GM18873 (cell line): ENCODE measurements around the gene FHIT.

Source experiments
- ATAC-seq: cut with Tn5 transposase; IDR thresholded peaks from one replicate; pipeline ENCODE4 v1.9.1; 2021; ENCODE audit warnings: mild to moderate bottlenecking, moderate library complexity, moderate number of reproducible peaks; ENCODE audit not compliant: unreplicated experiment, low FRiP score

Gene FHIT

GRCh38 chr3:60131618-60132017 lies 1119.6 kb downstream of the FHIT start:
- no peak for ATAC-seq

GRCh38 chr3:60126511-60127304 lies 1124.5 kb downstream of the FHIT start:
- no peak for ATAC-seq

GRCh38 chr3:60125686-60126085 lies 1125.6 kb downstream of the FHIT start:
- no peak for ATAC-seq

- ATAC-seq, result no peak
Measured at GRCh38 chr3:60120245-60120644, 1131.0 kb downstream of the FHIT start.

- no peak for ATAC-seq
Measured at GRCh38 chr3:60114191-60114590, 1137.1 kb downstream of the FHIT start.

GRCh38 chr3:60107275-60107674 lies 1144.0 kb downstream of the FHIT start:
- no peak for ATAC-seq

GRCh38 chr3:60102154-60102553 lies 1149.1 kb downstream of the FHIT start:
- no peak for ATAC-seq

GRCh38 chr3:60101621-60102020 lies 1149.6 kb downstream of the FHIT start:
- ATAC-seq, result no peak

- no peak for ATAC-seq
Measured at GRCh38 chr3:60096403-60096802, 1154.8 kb downstream of the FHIT start.

- ATAC-seq, result no peak
Measured at GRCh38 chr3:60095930-60096329, 1155.3 kb downstream of the FHIT start.

GRCh38 chr3:60095516-60095915 lies 1155.7 kb downstream of the FHIT start:
- ATAC-seq, result no peak

GRCh38 chr3:60094392-60094947 lies 1156.8 kb downstream of the FHIT start:
- ATAC-seq, result no peak

- no peak for ATAC-seq
Measured at GRCh38 chr3:60090548-60090947, 1160.7 kb downstream of the FHIT start.

- ATAC-seq, result peak; percentile 50
Measured at GRCh38 chr3:60086811-60087210, 1164.4 kb downstream of the FHIT start.

- no peak for ATAC-seq
Measured at GRCh38 chr3:60085649-60086048, 1165.6 kb downstream of the FHIT start.

GRCh38 chr3:60081381-60082095 lies 1169.7 kb downstream of the FHIT start:
- no peak for ATAC-seq

- no peak for ATAC-seq
Measured at GRCh38 chr3:60080648-60081047, 1170.6 kb downstream of the FHIT start.

- ATAC-seq, result no peak
Measured at GRCh38 chr3:60079076-60079475, 1172.2 kb downstream of the FHIT start.

GRCh38 chr3:60076331-60076730 lies 1174.9 kb downstream of the FHIT start:
- ATAC-seq, result no peak

GRCh38 chr3:60073942-60074341 lies 1177.3 kb downstream of the FHIT start:
- no peak for ATAC-seq

- no peak for ATAC-seq
Measured at GRCh38 chr3:60073228-60073627, 1178.0 kb downstream of the FHIT start.

GRCh38 chr3:60070366-60070765 lies 1180.9 kb downstream of the FHIT start:
- ATAC-seq, result no peak
